Measurements from ENCODE around the gene TBC1D20.
A peak's percentile ranks its signal among the peaks of the same experiment; 100 is the strongest.

TBC1D20 gene

GRCh38 chr20:420721-421574 lies 41.4 kb downstream of the TBC1D20 start:
- no peak for DNase-seq (ENCODE audit: low read depth in 3 of 3, low spot score in 1 of 3)

- DNase-seq (ENCODE audit: low read depth in 3 of 3, low spot score in 1 of 3) = no peak
Measured at GRCh38 chr20:420166-420620, 42.1 kb downstream of the TBC1D20 start.

- no peak for DNase-seq (ENCODE audit: low read depth in 3 of 3, low spot score in 1 of 3)
Measured at GRCh38 chr20:419556-420165, 42.7 kb downstream of the TBC1D20 start.

GRCh38 chr20:418858-419365 lies 43.4 kb downstream of the TBC1D20 start:
- DNase-seq (ENCODE audit: low read depth in 3 of 3, low spot score in 1 of 3) = no peak

- no peak for DNase-seq (ENCODE audit: low read depth in 3 of 3, low spot score in 1 of 3)
Measured at GRCh38 chr20:417801-418342, 44.5 kb downstream of the TBC1D20 start.

- DNase-seq (ENCODE audit: low read depth in 3 of 3, low spot score in 1 of 3) = no peak
Measured at GRCh38 chr20:416950-417800, 45.2 kb downstream of the TBC1D20 start.

GRCh38 chr20:415820-416322 lies 46.5 kb downstream of the TBC1D20 start:
- DNase-seq (ENCODE audit: low read depth in 3 of 3, low spot score in 1 of 3) = no peak

- DNase-seq (ENCODE audit: low read depth in 3 of 3, low spot score in 1 of 3) = no peak
Measured at GRCh38 chr20:414161-414560, 48.2 kb downstream of the TBC1D20 start.

GRCh38 chr20:412081-412480 lies 50.3 kb downstream of the TBC1D20 start:
- DNase-seq (ENCODE audit: low read depth in 3 of 3, low spot score in 1 of 3) = no peak

- no peak for DNase-seq (ENCODE audit: low read depth in 3 of 3, low spot score in 1 of 3)
Measured at GRCh38 chr20:409697-410559, 52.4 kb downstream of the TBC1D20 start.

- no peak for DNase-seq (ENCODE audit: low read depth in 3 of 3, low spot score in 1 of 3)
Measured at GRCh38 chr20:408843-409696, 53.3 kb downstream of the TBC1D20 start.

GRCh38 chr20:407953-408842 lies 54.1 kb downstream of the TBC1D20 start, which contains the start of gene RBCK1:
Gene RBCK1, plus strand, starts transcription at chr20:408299. Its CDS starts 459 bp downstream, at chr20:408758.
- peak; percentile 62 to 82 (median 79) for DNase-seq (ENCODE audit: low read depth in 3 of 3, low spot score in 1 of 3)

- peak; percentile 21 to 43 (median 32) for DNase-seq (ENCODE audit: low read depth in 3 of 3, low spot score in 1 of 3)
Measured at GRCh38 chr20:407133-407952, 55.0 kb downstream of the TBC1D20 start.

- no peak for DNase-seq (ENCODE audit: low read depth in 3 of 3, low spot score in 1 of 3)
Measured at GRCh38 chr20:406200-407132, 55.9 kb downstream of the TBC1D20 start.

GRCh38 chr20:404088-404487 lies 58.2 kb downstream of the TBC1D20 start:
- no peak for DNase-seq (ENCODE audit: low read depth in 3 of 3, low spot score in 1 of 3)

- no peak for DNase-seq (ENCODE audit: low read depth in 3 of 3, low spot score in 1 of 3)
Measured at GRCh38 chr20:403582-403957, 58.8 kb downstream of the TBC1D20 start.
